Brain pericyte (primary cell): ENCODE results near the gene PLA2G4A.
A peak's percentile ranks its signal among the peaks of the same experiment; 100 is the strongest.
"Not testable (repeated sequence)": the region's sequence is repeated elsewhere in the genome, so short reads cannot be mapped to it uniquely, and the experiment has no call there.

Source experiments
- DNase-seq: peaks from one replicate; pipeline ENCODE4 v3.0.0-alpha.2; 2012; ENCODE audit warnings: low read depth, low spot score

PLA2G4A gene

GRCh38 chr1:186922814-186923213 lies 94.1 kb downstream of the PLA2G4A start:
- DNase-seq: not testable (repeated sequence)

DNA sequence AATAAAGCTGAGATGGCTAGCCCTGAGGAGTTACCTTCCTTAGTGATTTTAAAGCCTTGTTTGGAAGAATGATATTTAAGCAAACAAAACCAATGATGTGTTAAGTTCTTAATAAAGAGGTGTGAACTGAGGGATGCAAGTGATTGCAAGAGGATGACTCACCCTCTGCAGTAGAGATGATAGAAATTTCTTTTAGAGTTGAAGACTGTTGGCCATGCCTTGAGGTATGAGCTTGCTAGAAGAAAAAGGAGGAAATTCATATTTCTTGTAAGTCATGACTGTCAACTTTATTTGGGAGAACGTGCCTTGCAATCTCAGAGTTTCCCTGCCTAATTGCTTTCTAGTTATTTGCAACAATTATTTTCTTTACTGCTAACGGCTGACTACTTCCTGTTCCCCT lies 94.7 kb downstream of the PLA2G4A start:
- no peak for DNase-seq

DNA sequence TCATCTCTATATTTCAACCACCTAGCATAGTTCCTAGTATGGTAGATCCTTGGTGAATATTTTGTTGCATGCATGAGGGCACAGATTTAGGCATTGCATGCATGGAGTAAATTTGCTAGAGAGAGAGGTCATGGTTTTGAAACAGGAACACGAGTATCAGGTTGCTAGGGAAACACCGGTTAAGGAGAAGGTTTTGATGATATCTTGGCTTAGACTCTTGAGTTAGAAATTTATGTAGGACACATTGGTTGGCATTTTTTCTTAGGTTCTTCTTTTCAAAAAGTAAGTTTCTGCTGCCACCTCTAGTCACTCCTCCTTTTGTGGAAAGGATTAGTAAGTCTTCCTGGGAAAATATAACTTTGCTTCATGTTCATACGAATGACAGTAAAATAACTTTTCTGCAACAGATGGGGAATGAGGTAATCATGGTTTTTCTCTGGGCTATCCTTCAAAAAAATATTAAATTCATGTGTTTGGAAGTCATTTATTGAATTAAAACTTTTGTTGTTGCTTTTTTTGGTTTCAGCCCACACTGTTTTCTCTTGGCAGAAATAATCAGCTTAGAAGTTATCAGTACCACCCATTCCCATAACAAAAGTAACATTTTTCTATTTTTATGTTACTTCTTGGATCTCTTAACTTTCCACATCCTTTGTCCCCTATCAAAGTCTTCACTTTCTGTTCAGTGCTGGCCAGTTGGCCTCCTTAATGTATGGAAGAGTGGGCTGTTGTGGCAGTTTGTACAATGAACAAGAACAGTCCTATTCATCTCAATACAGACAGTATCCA lies 97.3 kb downstream of the PLA2G4A start:
- no peak for DNase-seq

GRCh38 chr1:186927884-186928283 lies 99.1 kb downstream of the PLA2G4A start:
- DNase-seq: no peak

DNA sequence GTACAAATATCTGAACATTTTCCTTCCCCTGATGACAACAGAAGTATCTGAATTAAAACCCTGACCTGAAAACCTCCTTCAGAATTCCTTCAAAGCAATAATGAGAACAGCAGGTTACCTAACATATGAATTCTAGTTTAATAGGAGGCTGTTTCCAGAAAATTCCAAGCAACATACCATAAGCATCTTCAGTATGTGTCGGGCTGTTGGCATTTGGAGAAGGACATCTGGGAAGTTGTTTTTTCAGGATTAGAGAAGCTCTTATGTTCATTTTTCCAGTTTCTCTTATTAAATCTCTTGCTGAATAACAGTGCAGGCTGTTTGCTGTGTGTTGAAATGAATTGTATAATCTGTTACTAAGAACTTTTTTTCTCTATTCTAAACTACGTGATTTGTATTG lies 101.5 kb downstream of the PLA2G4A start:
- no peak for DNase-seq

DNA sequence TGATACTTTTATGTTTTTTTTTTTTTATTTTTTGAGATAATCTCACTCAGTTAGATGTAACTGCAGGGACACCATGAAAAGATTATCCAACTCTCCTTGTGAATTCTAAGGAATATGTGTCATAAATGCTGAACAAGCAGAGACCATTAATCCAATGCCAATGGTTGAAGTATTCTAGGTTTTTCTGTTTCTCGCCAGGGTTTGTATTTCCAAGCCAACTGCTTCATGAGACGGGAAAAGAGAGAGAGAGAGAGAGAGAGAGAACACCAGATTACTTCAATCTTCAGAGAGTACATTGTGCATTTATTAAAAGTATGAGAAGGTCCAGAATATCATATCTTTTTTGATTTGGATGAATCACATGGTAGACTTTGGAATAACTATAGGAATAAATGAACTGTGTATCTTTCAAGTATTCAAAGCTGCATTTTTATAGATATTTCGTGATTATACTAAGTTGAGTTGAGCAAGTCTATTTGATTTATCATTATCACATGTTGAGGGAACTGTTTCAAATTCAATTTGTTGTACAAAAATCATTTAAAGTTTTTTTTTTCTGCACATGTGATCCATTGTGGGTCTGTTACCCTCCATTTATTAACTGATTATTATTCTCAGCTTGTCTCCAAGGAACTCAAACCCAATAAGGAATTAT lies 108.4 kb downstream of the PLA2G4A start:
- no peak for DNase-seq

DNA sequence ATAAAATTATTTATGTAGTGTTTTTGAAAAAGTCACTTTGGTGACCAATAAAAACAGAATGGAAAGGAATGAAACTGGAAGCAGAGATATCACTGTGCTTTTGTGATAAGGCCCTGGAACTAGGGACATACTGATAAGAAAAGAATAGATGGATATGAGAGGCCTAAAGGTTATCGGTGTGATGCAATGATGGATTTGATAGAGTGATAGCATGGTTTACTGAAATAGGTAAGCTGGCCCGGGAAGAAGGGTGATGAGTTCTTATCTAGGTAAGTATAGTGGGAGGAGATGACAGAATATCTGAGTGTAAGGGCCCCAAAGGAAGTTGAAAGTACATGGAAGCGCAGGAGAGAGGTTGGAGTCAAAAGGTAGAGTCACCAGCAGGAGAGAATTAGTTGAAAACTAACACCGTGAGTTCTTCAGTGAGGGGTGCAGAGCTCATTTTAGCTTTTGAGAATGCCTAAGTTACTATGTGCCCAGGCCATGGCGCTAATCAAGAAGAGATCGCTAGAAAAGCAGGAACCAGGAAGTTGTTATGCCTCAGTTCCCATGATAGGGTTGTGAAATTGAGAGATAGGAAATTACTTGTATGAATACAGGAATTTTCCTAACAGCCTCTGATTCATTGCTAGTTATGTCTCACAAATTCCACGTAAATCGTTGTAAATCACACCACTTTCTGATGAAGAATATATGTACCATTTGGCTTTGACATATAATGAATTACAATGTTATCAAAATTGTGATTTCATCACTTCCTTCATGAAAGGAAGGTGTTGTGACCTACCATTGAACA lies 115.3 kb downstream of the PLA2G4A start:
- no peak for DNase-seq

DNA sequence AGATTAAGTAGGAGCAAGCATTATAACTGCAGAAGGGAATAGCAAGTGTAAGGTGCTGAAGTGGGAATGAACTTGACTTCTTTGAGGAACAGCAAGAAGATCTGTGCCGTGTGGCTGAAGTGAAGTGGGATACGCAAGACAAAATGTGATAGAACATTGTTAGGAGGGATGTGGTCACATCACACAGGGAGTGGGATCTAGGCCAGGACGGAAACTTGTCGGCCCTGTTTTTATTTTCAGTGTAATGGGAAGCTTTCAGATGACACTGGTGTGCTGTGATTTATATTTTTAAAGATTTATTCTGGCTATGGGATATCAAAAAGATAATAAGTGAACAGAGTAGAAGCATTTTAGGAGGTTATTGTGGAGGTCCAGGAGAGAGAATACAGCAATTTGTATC lies 116.4 kb downstream of the PLA2G4A start:
- no peak for DNase-seq

DNA sequence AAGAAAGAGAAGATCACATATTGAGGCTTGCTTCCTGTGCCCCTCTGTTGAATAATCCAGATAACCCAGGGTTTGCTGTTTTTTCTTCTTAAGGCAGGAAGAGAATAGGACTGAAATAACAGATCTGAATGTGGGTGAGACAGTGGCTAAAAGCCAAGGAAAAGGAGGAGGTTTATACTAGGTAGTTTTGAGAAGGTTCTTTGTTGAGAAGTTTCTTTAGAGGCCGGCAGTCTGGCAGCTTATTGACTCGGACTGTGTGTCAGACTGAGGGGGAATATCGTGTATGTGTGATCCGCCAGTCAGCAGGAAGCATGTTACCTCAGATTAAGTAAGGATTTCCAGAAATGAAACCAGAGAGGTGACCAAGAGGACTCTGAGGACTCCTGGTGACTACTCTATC lies 119.8 kb downstream of the PLA2G4A start:
- DNase-seq: no peak

DNA sequence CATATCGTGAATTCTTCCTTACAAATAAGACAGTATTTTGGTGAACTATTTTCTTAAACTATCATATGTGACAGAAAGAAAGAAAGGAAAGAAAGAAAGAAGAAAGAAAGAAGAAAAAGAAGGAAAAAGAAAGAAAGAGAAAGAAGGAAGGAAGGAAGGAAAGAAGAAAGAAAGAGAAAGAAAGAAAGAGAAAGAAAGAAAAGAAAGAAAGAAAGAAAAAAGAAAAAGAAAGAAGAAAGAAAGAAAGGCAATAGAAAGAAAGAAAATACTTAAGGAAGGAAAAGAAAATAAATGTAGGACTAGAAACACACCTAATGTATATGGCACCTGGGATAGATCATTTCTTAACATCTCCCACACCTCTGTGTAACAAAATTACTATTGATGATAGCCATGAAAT lies 120.4 kb downstream of the PLA2G4A start:
- no peak for DNase-seq

- DNase-seq: no peak
Observed at GRCh38 chr1:186950547-186950946, 121.8 kb downstream of the PLA2G4A start.

DNA sequence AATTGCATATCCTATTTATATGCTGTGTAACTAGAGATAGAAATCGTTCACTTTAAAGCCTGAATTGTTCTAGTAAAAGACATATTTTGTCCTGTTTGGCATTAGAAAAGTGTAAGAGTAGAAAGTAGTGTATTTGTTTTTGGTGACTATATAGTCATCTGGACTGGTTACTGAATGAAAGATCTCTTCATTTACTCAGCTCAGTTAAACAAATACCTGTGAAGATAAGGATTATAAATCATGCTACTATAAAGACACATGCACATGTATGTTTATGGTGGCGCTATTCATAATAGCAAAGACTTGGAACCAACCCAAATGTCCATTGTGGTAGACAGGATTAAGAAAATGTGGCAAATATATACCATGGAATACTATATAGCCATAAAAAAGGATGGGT lies 125.1 kb downstream of the PLA2G4A start:
- DNase-seq: no peak

DNA sequence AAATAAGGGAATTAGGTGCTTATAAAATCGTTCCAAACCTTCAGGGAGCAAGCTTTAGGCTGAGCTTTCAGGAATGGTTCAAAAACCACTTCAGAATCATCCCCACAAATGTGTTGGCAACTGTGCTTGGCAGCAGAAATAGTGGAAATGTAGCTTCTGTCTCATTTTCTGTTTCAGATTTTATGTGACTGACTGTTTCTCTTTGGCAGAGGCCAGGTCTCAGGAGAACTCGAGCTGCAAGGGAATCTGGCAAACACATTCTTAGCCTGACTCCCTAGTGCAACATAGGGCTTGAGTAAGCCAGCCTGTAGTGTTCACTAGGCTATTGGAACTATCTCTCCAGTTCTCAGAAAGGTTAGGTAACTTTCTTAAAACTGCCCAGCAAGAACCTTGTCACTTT lies 128.6 kb downstream of the PLA2G4A start:
- DNase-seq: no peak

DNA sequence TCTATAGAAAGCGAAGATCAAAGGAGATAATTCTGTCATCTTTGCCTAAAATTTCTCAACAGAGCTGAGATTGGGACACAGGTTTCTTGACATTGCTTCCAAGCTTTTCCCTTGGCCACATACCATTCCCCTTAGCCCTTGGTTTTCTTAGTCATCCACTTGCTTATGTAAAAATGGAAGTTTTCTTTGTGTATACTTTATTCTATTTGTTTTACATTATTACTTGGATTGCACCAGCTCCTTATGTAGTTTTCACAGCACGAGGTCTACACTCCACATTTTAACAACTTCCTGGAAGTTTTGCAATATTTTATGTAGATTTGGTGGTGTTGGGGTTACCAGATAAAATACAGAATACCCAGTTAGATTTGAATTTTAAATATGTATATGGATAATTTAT lies 129.8 kb downstream of the PLA2G4A start:
- no peak for DNase-seq

DNA sequence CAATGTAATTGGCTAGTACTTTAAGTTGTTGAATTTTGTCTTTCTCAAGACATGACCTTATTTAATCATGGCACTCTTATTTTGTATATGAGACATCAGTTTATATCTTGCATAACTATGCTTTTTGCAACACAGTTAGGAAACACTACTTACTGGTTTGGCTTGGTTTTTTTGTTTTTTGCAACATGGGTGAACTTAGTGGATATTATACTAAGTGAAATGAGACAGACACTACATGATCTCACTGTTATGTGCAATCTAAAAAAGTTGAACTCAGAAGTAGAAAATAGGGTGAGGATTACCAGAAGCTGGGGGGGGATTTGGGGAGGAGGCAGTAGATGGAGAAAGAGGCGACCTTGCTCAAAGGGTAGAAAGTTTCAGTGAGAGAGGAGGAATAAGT lies 132.1 kb downstream of the PLA2G4A start:
- DNase-seq: no peak

GRCh38 chr1:186965847-186966246 lies 137.1 kb downstream of the PLA2G4A start:
- DNase-seq: no peak

DNA sequence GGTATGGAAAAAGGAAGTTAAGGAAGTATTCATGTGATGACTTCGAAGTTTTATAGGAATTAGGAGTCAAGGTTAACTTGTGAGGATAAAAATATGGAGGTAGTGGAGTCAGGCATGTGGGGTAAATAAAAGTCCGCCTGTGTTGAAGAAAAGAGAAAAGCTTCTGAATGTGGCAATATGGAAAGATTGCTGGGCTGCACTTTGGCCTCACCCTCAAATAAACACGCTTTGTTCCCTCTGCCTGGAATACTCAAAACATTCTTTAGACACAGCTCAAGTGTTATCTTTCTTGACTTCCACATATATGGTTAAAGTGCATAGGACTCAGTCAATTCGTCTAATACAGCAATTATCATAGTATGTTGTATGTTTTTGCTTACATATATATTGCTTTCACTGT lies 137.7 kb downstream of the PLA2G4A start:
- no peak for DNase-seq

GRCh38 chr1:186967656-186968394 lies 139.1 kb downstream of the PLA2G4A start:
- DNase-seq: no peak

- DNase-seq: peak; percentile 77
Observed at GRCh38 chr1:186974774-186975181, 146.0 kb downstream of the PLA2G4A start.

GRCh38 chr1:186975220-186975619 lies 146.5 kb downstream of the PLA2G4A start:
- no peak for DNase-seq

DNA sequence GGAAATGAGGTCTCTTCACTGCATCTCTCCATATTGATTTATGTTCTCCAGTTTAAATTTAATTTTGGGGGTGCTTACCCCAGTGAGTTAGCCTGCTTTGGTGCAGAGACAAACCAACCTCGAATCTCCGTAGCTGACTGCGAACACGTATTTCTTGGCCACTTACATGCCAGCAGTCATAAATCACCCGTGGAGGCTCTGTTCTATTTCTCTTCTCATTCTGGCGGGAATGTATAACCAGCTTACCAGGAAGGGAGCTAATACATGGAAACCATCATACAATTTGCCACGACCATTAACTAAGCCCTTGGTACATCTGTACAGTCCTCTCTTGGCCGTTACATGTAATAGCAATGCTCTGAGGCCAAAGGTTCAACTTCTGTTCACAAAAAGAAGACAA lies 148.0 kb downstream of the PLA2G4A start:
- no peak for DNase-seq
